CD4-positive, alpha-beta T cell treated with Interleukin-17A for 1 hour (primary cell): ENCODE measurements around the gene SCN2B.

Experiments
- DNase-seq: peaks from one replicate; pipeline ENCODE4 v3.0.0-alpha.2; 2020

SCN2B gene

DNA sequence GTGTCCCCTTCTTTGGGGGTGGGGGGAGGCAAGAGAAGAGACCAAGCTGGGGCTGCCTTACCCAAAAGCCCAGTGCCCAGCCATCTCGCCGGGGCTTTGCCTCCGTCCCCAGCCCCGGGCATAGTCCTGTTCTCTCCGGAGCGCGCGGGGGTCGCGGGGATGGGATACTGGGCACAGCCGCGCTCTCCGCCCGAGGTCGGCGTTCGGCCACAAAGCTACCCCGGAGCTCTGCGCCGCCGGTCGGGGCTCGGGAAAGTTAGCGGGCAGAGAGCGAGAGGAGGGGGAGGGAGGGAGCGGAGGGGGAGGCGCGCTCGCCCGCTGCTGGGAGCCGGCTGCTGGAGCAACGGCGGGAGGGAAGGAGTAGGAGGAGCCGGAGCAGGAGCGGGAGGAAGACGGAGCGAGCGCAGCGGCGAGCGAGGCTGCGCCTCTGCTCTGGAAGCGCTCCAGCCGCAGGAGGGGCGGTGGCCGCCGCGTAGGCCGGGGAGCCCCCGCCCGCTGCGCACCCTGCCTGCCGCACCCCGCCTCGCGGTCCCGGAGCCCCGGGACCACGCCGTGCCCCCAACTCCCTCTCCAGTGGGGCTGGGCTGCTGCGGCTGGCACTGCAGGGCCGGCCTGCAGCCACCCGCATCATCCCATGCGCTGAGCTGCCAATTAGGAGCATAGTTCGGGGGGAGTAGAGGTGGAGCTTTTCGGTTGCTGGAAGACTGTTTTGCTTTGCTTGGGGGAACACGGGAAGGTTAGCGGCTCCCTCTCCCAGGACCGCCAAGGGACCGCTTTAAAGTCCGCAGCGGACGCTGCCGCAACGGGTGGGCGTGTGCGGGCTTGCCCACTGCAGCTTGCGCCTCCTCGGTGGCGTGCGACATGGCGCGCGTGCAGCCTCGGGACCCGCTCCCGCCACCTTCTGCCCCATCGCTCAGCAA is 23.6 kb downstream of the SCN2B start, which contains the start of gene SCN4B:
SCN4B (minus strand) TSS at position 272 of the 920 bp plus-strand sequence; CDS start at position 122, 150 bp downstream.
- DNase-seq, result no peak

DNA sequence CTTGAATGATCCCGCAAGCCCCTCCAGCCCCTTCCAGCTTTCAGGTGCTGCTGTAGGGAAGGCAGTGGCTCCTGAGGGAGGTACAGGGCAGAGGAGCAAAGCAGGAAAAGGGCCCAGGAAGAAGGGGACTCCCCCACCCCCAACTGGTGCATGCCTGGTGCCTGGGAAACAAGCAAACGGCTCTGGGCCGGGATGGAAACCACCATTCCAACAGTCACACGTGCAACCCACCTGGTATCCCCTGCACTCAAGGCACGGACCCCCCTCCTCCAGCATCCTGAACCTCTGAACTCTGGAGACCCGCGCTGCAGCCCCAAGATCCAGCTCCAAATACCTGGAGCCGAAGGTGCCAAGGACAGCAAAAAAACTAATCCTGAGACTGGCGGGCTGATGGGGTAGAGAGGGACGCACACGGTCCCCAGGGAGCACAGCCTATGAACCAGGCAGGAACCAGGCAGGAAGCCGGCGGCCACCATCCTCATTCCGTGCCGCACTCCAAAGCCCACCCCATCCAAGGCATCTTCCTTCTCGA is 24.4 kb downstream of the SCN2B start:
- no peak for DNase-seq

DNA sequence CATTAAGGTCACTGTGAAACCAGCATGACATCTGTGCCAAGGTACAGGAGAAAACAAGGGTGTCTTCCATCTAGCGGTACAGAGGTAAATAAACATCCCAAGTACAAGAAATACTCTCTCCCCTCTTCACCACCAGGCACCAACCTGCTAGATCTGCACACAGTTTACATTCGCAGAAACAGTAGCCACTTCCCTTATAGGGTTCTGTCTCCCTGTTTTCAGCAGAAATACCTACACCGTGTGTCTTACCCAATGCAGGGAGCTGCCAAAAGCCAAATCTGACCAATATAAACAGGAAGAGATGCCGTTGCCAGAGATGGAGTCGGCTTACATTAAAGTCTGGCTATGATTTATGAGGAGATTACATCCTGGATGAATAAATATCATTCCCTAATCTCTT is 25.0 kb downstream of the SCN2B start:
- DNase-seq, result no peak

DNA sequence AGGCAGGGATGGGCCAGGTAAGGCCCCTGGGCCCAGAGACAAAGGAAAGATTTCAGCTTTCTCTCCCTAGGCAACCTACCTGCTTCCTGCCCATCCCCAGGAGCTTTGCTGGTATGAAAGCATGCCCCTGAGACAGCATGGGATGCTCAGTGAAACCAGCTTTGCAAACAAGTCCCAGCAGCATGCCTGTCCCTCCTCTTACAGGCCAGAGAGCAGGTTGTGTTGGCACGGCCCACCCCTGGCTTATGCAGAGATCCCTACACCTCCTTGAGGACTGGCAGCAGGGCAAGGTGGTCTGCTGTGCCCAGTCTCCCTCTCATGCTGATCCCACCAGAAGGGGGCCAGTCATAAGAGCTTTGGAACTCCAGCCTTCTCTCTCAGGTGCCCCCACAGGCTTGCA is 26.9 kb downstream of the SCN2B start:
- no peak for DNase-seq

DNA sequence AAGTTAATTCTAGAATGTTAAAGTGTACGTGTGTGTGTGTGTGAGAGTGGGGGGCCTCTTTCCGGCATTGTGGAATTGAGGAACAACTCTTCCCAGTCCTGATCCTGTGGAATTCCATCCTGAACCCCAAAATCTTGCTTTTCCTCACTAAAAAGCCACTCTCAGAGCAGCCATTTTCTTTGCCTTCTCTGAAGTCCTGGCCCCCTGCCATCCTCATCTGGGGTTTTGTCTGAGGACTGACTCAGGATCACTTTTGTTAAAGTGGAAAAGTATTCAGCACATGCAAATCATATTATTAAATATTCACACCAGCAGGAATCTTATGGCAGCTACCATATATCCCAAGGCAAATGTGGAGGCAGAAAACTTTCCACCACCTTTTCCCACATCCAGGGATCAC is 27.6 kb downstream of the SCN2B start:
- DNase-seq, result no peak

DNA sequence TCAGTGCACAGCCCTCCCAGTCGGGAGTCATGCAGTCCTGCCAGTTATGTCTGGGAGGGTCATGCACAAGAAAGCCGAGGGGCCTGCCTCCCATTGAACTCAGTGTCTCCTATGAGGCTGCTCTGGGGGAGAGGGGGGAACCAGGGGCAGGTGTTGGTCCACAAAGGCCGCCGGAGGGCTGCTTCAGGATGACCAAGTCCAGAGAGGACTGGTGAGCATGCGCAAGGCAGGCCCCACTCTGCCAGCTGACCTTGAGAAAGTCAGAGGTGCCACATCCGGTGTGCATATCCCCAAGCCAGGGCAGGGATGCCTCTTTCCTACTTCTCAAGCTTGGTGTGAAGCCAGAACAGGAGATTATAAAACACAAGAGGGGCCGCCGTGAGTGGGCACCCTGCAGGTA is 28.2 kb downstream of the SCN2B start:
- no peak for DNase-seq

DNA sequence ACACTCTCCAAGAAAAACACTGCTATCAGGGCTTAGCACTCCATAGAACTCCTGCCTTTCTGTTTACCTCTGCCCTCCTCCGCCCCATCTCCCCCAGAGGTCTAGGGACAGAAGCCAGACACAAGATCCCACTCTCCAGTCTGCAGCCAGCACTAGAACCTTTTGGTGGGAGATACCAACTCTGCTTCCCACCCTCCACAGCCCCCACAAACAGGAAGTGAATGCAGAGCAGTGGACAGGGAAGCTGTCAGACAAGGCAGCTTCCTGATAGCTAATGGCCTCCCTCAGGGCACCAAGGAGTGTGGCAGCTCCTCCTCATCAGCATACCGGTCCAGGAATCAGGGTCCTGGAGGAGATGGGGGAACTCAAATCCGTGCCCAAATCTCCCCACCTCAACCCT is 28.9 kb downstream of the SCN2B start:
- no peak for DNase-seq

DNA sequence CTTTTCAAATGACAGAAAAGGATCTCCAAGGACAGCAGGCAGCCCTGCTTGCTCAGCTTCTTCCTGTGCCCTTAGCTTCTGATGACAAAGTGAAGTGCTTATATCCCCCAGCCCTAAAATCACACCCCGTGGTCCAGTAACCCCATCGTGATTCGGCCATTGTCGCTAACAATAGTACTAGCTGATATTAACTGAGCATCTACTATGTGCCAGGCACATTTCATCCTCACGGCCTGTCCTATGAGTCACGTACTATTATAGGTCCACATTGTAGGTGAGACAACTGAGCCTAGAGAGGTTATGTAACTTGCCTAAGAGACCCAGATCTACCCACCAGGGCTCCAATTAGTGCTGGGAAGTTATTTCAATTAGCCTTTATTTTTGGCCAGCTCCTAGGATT is 29.9 kb downstream of the SCN2B start:
- DNase-seq, result no peak

DNA sequence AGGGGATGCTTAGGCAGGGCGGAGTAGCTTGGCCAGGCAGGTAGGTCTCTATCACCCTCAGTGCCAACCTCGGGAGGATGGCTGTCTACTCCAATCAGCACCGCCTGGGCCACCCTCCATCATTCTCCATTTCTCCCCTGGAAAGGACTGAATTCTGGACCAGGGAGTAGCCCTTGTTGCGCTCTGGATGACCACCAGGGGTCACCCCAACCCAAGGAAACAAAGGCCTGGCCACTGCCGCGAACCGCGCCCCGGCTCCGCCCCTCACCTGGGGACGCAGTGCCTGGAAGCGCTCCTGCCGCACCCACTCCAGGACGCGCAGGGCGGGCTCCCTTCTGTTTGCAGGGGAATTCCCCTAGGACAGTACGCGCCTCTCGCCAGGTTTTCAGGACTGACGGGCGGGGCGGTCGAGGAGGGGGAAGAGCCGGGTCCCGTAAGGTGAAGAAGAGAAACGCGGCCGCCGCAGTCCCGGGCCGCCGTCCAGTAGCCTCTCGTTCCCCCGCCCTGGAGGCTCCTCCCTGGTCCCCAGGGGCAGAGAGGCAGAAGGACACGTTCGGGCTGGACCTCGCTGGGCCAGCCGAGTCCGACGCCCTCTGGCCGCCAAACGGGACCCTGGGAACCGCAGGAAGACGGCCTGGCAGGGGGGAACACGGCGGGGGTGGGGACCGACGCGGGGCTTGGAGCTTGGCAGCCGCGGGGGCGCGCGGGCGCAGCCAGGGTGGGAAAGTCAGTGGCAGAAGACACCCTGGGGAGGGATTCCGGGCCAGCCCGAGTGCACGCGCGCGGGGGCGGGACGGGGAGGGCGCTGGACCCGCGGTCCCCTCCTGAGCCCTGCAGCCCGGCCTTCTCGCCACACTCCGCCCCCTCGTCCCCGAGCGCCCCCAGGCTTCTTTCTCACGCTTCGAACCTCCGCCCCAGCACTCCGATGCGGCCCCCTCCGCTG is 30.9 kb downstream of the SCN2B start:
- peak; percentile 90 for DNase-seq

DNA sequence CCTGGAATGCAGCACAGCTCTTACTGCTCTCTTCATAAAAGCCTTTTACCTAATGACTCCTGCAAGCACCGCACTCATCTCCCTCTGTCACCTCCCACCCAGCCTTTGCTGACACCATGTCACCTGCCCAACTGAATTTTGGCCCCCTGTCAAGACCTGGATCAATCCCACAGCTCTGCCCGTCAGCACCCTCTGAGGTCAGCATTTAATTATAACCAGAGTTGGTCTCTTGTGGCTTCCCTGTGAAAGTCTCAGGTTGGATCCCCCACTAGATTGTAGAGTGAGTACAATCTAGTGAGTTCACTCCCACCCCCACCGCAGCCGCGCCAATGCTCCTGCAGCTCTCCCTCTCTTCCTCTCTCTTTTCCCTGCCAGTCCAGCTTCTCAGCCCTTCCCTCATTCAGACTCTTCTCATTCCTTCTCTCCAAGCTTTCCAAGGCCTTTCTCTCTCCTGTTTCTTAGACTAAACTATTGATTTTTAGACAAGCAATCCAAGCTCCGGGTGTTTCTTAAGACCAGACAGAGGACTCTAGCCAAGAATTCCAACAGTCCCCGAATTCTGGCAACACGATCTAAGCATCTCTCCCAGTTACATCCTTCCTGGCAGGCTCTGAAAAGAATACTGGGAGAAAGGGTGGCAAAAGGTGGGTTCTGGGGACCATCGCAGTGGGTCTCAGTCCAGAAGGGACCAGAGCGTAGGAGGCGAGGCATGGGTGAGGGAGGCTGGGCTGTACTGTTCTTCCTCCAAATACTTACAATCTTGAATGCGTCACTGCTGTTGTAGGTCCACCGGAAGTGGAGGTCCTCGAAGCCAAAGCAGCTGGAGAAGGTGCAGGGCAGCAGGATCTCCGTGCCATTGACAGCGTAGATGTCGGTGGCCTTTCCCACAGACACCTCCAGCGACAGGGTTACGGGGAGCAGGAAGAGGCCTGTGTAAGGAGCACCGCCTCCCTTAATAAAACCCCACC is 31.9 kb downstream of the SCN2B start:
- no peak for DNase-seq

DNA sequence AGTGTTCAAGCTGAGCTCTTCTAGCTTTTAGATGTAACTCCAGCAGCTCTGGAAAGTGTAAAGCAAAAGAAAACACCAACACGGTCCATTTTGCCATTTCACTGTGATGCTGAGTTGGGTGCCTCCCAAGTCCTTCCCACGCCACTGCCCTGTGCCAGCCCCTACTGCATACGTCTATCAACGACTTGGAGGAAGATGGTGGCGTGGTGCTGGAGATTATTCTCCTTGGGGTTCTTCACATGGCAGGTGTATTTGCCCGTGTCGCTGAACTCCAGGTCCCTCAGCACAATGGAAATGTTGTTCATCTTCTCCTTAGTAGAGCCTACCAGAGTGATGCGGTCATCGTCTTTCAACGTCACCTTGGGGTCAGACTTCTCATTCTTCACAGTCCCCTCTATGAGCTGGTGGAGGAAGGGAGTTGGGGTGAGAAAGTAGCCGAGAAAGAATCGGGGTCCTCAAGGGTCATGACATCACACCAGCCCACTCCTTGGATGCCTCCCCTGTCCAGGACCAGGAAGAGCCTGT is 32.7 kb downstream of the SCN2B start:
- no peak for DNase-seq

DNA sequence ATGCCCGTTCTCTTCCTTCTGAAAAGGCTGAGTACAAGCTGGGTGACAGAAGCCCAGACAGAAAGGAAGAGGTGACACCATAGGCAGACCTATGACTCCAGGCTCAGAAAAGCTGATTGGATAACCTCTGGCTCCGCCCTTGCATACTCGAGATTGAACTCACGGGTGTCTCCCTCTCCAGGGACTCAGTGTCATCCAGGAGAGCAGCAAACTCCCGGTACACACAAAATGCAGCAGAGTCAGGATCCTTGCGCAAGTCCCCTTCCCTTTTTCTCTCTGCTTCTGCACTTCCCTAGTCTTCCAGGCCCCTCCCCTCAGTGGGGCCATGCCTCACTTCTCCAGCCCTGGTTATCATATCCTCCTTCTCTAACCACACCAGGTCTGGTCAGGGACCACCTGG is 33.6 kb downstream of the SCN2B start:
- DNase-seq, result peak; percentile 20

DNA sequence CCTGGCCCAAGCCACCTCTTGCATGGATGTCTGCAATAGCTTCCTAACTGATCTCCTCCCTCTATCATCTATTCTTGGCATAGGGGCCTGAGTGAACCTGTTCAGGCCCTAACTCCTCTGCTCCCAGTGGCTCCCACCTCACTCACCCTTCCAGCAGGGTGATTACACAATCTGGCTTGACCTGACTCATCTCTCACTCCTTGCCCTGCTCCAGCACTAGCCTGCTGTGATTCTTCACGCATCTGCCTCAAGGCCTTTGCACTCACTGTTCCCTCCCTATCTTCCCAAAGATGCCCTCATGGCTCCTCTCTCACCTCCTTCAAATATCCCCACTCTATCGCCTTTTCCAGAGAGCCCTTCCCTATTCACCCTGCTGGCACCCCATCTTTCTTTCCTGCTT is 34.4 kb downstream of the SCN2B start:
- no peak for DNase-seq

DNA sequence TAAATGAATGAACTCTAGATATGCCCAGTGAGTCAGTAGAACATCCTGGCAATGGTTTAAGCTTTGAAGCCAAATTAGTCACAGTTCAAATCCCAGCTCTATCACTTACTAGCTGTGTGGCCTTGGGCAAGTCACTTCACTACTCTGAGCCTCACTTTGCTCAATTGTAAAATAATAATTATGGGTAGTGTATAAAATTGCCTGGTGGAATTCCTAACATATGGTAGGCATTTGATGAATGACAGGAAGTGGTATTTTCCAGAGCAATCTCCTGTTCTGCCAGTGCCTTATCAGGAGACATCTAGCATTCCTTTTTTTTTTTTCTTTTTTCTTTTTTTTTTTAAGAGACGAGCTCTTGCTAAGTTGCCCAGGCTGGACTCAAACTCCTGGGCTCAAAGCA is 36.9 kb downstream of the SCN2B start:
- DNase-seq, result no peak

DNA sequence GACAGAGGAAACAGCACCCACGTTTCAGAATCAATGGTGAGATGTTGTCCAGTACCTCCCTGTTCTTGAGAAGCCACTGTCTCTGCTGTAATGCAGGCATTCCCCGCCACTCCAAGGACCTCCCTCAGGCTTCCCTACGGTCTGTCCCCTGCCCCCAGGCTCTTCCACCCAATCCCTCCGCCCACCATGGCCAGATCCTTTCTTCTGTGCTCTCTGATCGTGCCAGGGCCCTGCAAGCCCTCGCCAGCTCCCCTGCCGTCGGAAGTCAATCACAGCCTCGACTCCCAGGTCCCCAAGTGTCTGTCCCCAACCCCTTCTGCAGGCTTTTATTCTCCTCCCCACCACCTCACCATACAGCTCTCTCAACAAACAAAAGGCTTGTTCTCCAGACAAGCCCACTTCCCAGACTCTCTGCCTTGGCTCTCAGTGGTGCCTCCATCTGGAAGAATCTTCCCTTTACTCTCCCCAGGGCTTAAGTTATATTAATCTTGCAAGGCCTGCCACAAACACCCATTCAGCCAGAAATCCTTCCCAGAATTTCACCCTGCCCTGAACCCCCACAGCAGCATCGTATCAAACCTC is 37.5 kb downstream of the SCN2B start:
- DNase-seq, result no peak

DNA sequence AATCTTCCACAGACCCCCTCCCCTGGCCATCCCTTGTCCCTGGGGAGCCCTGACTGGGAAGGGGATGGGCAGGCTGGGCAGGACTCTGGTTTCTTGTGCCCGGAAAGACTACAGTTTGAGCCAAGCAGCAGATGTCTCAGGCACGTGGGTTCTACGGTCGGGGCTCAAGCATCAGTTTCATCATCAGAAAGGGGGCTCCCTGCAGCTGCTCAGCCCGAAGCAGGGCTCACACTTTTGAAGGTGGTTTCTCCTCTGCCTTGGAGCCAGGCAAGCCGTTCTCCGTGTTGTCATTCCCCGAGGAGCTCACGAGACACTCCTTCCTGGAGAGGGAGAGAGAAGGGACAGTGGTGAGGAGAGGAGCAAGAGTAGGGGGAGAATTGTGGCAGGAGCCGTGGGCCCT is 39.6 kb downstream of the SCN2B start:
- no peak for DNase-seq

DNA sequence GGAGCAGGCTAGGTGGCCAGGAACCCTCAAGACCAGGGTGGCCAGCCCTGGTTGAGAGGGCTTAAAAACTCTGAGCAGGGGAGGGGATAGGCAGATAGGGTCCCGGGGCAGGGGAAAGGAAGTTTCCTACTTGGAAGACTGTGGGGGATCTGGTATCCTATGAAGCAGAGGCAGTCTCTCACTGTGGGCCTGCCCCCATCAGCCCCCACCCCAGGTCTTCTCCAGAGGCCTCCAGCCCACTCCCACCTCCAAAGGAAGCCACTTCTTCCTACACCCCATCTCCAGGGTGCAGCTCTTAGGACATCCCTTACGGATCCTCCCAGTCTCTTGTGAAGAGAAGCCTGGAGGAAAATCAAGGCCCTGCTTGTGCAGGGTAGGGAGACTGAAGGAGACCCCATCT is 40.1 kb downstream of the SCN2B start:
- DNase-seq, result no peak

DNA sequence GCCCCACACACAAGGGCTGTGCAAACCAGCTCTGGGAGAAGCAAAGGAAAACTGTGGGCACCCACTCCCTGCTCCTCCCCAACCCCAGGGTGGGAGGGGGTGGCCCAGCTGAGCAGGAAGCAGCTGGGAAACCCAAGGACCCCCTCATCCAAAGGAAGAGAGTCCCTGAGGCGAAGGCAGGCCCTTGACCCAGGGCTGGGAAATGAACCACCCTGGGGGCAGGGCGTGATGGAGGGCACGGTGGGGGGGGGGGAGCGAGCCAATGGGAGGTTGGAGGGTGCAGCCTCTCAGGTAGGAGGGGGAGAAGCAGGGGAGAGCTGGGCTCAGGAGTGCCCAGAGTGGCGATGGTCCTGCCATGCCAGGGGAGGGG is 40.7 kb downstream of the SCN2B start:
- DNase-seq, result no peak

DNA sequence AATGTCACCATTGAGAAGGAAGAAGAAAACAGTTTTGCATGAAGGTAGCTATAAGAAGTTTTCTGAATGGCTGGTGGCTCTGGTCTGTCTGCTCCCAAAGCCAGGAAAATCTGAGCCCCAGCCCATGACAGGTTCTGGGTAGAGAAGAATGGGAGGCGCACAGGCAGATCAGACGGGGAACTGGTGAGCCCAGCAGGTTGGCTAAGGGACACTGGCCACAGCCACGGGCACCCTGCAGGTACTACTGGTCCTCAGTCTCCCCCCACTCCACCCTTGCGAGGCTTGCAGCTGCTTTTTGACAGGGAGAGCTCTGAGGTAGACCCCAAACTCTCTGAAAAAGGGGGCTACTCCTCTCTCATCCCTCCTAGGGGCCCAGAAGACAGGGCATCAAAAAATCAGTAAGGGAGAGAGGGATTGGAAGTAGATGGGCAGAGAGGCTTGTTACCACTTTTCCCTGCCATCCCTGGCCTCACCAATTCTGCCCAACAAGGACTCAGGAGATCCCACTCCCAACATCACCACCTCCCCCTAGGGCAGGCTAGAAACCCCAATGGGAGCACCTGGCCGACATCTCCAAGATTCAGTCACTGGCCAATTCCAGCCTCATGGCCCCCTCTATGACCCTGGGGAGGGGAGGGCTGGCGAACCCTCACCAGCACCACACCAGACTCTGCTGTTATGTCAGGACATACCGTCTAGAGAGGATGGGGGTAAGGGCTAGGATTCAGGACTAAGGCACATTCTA is 41.2 kb downstream of the SCN2B start:
- DNase-seq, result no peak

DNA sequence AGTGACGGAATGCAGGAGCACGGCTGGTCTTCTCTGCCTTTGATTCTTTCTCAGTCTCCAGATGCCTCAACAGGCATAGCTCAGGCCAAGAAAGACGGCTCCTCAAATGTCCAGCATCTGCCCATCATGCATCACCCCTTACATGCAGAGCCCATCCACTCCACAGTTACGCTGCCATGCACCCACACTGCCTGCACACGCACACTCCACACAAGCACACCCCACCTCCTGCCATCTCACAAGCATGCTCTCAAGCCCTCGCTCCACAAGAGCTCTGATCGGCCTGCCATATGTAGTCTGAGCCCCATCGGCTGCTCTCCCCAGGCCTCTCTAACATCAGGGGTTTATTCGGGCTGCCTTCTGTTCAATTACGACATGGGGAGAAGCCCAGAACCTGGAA is 42.6 kb downstream of the SCN2B start:
- DNase-seq, result no peak
